T47D (cell line): ENCODE measurements around the gene TDRKH.

Experiments used
- DNase-seq, 2 experiments: peaks; one replicate each; pipeline versions ENCODE4 v3.0.0 to v3.0.0-alpha.2; 2011 to 2012; ENCODE audit warnings: low read depth in 1 of 2, low spot score in 1 of 2
- JUND ChIP-seq: IDR thresholded peaks from 2 replicates; pipeline ENCODE4 v1.6.1; 2012; ENCODE audit warnings: low read depth
- in situ Hi-C: cut with HindIII; loops from 2 replicates; pipeline ENCODE4 v1.10.0; 2016; ENCODE audit warnings: low sequenced_read_pairs, low pct_unique_long_range_greater_than_20kb

TDRKH gene

DNA sequence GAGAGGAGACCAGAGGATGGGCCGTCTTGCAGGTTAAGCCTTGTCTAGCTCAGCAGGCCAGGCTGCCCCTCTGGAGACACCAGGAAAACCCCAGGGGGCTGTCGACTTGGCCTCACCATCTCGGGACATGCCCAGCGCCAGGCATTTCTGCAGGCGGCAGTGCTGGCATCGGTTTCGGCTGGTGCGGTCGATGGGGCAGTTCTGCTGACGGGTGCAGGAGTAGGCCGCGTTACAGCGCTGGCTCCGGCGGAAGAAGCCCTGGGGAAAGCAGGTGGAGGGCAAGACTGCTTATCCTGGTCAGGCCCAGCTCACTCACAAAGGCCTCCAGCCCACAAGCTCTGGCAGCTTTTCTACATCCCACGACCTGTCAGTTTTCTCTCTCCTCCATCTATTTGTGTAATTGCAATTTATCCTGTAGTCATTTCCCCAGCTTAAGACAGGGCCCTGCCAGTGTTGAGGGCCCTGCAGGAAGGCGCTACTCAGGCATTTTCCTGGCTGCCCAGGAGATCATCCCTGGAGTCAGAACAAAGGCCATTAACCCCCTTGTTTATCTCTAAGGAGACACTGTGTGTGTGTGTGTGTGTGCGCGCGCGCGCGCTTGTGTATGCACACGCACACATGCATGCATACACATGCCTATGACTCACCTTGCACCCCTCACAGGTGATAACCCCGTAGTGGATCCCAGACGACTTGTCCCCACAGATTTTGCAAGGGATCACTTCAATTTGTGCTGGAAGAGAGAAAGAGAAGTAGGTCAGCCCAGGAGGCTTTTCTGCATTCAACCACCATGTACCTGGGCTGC lies 26.4 kb upstream of the TDRKH start:
- no peak for DNase-seq
- no peak for TF ChIP-seq JUND
- in situ Hi-C loops: no loop called here

DNA sequence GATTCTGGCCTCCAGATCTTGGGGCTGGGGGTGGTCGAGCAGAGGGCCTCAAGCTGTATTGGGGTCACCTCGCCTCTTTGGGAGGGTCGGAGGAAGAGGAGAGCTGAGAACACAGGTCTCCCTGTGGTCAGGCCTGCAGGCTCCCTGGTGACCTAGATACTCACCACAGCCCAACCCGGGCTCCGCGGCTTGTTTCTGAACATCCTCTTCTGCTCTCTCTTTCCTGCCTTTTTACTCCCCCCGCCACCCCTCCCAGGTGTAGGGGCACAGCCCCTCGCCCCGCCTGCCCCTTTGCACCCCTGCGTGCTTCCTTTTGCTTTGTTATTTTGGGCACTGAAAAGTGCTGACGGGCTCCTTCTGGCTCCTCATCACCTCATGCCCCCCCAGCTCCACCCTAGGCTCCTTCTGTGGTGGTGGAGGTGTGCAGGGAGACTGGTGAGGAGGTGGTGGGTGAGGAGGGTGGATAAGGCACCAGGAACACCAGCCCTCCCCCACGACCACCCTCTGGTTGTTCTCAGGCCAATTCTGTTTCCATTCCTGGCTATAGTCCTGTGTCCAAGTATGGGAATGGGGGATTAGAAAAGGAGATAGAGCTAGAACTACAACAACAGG lies 25.5 kb upstream of the TDRKH start:
- DNase-seq: no peak
- in situ Hi-C loops: no loop called here
- TF ChIP-seq JUND: no peak

DNA sequence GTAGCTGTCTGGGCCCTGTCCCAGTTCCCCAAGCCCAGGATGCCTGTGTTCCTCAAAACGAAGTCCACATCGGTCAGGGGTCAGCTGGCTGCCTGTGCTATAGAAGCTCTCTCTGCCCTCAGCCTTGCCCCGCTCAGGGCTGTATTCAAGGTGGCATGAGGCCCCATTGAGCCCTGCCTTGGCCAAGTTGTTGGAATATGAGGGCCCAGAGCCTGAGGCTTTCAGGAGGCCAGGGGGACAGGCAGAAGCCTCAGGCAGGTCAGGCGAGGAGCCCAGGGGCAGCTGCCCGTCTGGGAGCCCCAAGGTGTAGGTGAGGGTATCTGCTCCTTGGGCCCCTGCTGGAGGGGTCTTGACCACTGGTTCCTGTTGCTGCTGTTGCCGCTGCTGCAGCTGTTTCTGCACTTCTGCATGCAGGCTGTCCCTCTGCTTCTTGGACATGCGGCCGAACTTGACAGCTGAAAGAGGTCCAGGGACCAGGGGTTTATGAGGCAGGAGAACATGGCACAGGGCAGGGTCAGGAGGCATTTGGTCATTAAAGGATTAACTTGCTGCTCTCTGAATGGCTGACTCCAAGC lies 24.8 kb upstream of the TDRKH start:
- no peak for TF ChIP-seq JUND
- in situ Hi-C loops: no loop called here
- DNase-seq: no peak

DNA sequence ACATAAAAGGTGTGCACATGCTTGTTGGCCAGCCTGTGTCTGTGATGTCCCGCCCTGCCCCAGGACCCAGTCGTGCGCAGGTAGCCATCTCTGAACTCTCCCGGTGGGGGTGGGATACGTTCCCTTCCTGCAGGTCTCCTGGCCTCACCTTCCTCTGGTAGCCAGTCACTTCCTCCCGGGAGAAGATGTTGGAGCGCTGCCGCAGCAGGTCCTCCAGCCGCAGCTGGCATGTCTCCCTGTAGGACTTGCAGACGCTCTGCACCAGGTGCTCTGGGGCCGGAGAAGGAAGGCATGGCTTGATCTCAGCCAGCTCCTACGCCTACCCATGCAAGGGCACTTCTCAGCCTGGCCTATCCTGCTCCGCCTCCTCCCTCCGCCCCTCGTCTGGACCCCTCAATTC lies 24.1 kb upstream of the TDRKH start:
- TF ChIP-seq JUND: no peak
- in situ Hi-C loops: no loop called here
- no peak for DNase-seq

DNA sequence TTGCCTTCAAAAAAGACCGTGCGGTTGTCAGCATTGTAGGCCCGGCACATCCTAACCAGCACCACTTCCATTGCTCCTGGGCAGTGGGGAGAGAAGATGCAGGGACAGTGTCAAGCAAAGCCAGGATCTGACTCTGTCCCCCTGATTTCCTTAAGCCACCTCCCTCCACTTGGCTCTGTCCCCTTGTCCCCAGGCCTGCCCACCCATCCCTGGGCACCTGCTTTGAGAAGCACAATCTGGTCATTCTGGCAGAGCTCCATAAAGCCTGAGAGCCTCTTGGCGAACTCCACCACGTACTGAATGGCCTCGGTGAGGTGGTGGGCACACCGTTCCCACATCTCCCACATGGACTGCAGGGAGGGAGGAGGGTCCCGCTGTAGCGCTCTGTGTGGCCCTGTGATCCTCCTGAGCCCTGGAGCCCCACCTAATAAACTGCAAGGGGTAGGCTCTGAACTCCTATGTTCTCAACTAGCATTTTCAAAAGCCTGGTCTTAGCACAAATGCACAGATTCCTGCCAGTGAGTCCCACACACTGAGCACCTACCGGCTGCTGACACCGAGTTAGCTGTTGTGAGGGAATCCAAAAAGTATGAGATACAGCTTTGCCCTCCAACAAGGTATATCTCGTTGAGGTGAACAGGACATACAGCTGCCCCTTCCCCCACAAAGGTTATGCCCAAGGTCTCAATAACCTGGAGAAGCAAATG lies 23.1 kb upstream of the TDRKH start:
- no peak for DNase-seq
- TF ChIP-seq JUND: no peak
- in situ Hi-C loops: no loop called here

DNA sequence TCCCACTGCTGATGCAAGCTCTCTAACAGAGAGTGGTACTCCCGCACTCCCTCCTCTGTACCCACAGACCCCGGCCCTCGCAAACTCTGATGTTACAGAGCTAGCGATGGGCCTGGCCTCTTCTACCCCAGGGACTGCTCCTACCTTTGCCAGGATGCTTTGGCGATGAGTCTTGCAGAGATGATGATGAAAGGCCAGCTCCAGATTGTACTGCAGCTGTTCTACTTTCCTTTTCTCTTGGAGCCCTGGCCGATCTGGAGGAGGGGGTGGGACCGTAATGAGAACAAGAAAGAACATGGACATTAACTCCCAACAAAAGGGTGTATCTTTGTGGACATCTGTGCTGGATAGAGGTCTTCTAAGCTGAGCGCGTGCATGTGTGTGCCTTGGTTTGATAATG lies 20.9 kb upstream of the TDRKH start:
- in situ Hi-C loops: no loop called here
- DNase-seq: no peak
- no peak for TF ChIP-seq JUND

DNA sequence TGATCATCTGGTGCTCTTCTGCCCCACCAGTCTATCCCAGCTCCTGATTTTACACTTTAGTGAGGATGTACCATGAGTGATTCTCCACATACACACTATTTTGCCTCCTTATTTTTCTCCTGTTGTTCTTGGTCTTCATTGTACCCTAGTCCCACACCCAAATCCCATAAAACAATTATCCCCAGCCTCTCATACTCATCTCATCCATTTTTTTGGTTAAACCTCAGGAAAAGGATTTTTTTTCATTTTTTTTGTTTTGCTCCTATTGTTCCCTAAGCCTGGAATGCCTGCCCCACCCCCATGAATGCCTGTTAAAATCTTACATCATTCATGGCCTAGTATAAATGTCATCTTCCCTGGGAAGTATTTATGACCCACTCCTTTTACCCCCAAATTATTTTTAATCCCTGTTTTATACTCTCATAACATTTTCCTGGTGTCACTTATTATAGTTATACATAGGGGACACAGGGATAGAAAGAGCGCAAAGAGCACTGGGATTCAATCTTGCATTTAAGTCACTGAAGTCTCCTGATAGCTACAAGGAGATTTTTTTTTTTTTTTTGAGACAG lies 19.8 kb upstream of the TDRKH start:
- no peak for DNase-seq
- no peak for TF ChIP-seq JUND
- in situ Hi-C loops: no loop called here

DNA sequence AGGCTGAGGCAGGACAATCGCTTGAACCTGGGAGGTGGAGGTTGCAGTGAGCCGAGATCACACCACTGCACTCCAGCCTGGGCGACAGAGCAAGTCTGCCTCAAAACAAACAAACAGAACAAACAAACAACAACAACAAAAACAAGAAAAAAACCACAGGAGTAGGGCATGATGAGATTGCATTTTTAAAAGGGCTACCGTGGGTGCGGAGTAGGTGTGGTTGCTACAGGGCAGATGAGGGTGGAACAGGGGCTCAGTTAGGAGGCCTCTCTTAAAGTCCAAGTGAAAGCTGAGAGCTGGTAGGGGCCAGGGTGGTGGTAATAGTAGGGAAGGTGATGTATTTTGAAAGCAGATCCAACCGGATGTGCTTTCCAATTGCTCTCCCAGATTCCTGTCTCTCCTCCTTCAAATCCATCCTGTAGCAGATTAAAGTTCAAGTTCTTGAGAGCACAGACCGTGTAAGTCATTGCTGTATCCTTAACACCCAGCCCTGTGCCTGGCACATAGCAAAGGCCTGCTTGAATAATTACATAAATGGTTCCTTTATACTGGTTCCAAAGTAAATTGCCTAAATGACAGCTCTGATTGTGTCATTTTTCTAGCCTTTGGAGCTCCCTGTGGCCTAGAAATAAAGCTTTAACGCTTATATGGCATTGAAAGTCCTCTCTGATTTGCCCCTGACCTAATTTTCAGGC lies 19.1 kb upstream of the TDRKH start:
- no peak for DNase-seq
- in situ Hi-C loops: no loop called here
- TF ChIP-seq JUND: no peak

DNA sequence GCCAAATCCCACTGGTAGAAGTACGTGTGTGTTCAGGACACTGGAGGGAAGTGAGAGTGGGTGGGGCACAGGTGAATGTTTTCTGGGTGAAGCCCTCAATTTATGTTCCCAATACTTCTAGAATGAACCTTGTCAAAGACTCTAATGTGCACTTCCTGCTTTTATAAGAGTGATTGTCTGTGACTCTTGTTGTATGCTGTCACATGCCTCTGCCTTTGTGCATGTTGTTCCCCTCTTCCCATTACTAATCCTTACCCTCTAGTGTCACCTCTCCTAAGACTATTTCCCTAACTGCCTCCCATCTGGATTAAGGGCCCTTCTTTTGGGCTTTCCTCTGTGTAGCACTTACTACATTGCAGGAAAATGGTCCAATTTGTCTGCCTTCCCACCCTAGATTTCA lies 17.5 kb upstream of the TDRKH start:
- no peak for DNase-seq
- TF ChIP-seq JUND: no peak
- in situ Hi-C loops: no loop called here

DNA sequence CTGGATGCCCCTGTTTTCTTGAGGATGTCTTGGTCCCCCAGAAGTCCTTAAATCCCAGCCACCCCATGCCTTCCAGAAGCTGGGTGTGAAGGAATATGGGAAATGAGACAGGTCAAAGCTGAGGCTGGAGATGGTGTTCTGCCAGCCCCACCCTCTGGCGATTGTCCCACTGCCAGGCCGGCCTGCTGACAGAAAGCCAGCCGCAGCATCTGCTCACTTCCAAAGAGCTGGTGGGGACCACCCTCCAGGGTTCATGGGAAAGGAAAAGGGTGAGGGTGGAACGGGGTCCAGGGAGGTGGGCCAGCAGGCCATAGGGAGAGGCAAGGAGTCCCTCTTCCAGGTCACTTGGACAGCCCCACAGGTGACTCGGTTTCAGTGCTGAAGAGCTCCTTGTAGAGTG lies 16.8 kb upstream of the TDRKH start:
- TF ChIP-seq JUND: no peak
- no peak for DNase-seq
- in situ Hi-C loops: no loop called here

DNA sequence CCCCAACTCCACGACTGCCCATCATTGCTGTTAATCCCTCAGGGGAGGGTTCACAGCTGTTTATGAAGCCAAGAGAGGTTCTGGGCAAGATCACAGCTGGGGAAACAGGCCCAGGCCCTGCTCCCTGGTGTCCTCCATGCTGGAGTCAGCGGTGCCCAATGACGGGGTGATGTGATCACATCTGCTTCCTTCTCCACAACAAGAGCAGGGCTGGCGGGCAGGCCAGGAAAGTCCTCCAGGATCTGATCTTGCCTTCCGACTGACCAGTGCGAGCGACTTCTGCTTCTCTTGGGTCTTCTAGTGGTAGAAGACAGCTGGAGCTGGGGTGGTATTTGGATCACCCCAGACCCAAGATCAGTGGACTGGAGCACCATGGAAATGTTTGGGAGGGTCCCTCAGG lies 15.9 kb upstream of the TDRKH start:
- DNase-seq: no peak
- in situ Hi-C loops: no loop called here
- no peak for TF ChIP-seq JUND
